DLD1 (cell line): ENCODE results near the gene CREB5.

Source experiments
- in situ Hi-C: cut with HindIII; loops from 2 replicates; pipeline ENCODE4 v1.10.0; 2017; ENCODE audit warnings: low sequenced_read_pairs

Gene CREB5

DNA sequence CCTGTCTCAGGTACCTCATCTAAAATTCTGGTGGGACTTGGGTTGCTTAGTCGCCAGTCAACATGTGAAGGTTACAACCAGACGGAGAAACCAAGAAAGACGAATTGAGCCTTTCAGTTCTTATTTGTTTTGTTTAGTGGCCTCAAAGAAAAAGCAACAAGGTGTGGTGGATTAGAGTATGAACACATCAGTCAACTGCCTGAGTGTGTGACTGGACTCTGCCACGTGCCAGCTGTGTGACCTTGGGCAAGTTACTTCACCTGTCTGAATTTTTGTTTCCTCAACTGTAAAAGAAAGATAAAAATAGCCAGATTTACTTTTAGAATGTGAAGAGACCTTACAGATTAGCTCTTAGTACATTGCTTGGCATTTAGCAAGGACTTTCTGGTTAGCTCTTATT lies 259.2 kb downstream of the CREB5 start:
- in situ Hi-C loops = no loop called here

DNA sequence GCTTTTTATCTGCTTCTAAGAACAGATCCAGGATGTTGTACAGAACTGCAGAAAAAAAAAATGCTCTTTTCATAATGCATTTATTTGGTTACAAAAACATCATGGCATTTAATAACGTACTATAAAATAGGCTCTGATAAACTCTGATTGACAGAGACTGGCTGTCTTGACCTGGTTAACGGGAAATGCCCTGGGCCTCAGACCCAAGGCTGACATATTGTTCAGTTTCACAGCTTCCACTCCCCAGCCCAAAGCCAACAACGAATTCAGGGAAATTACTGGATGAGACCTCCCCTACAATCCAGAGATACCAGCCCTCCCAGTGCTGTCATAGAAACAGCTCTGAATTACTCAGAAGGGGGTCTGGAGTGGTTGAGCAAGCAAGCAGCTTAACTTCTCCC lies 260.1 kb downstream of the CREB5 start:
- in situ Hi-C loops = no loop called here

GRCh38 chr7:28674359-28674782 lies 262.1 kb downstream of the CREB5 start:
- in situ Hi-C loops = no loop called here

GRCh38 chr7:28675429-28675828 lies 263.1 kb downstream of the CREB5 start:
- in situ Hi-C loops = no loop called here

DNA sequence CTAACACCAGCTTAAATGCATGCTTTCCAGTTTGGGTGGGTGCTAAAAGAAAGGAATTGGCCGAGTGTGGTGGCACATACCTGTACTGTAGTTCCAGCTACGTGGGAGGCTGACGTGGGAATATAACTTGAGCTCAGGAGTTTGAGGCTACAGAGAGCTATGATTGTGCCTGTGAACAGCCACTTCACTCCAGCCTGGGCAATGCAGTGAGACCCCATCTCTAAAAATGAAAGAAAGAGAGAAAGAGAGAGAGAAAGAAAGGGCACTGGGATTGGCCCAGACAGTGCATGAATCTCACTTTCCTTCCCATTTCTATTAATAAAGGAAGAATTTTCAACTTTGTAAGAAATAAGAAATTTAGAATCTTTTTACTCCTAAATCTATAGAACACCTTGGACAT lies 265.4 kb downstream of the CREB5 start:
- in situ Hi-C loops = no loop called here

DNA sequence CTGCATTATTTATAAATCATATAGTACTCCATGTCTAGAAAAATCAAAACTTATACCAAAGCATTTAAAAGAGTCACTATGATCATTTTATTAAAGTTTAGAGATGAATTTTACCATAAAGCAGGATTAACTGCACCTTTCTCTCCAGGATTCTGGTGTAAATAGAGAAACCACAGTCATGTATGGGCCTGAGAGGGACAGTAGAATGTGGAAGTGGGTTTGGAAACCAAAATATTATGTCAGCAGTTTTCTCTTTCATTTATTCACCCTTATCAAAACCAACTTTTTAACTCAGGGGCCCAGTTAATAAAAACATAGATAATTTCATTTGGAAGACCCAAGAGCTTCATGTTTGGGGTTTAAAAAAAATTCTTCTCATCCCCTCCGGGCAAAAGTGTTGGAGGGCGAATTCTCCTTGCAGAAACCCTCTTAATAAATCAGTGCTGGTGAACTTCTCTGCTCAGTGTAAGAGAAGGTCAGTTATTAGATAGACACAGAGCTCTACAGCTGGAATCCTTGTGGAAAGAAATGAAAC lies 266.2 kb downstream of the CREB5 start:
- in situ Hi-C loops = no loop called here

- in situ Hi-C loops = no loop called here
Observed at GRCh38 chr7:28681693-28682310, 269.5 kb downstream of the CREB5 start.

- in situ Hi-C loops = no loop called here
Observed at GRCh38 chr7:28682801-28683200, 270.5 kb downstream of the CREB5 start.

DNA sequence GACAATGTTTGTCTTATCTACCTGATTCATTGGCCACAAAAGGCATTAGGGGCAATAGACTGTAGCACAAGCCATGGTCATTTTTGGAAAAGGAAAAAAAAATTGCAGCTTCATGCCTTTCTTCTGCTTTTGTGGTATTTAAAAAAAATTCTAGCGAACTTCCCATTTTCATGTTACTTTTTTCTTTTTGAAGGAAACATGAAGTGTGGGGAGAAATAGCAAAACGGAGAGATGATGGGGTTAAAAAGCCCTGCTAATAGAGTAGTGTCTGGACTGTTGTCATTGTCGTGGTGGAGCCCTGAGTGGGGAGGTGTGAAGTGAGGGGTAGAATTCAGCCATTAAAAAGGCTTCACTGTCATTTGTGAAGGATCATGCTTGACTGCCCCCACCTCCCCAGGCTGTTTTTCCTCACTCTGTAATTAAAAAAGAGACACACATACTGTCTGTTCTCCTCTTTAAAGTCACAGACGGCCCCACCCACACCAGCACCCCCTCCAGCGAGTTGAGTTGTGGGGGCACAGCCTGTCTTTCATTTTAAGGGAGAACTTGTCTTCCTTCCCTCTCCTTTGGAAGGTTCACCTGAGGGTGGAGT lies 272.4 kb downstream of the CREB5 start:
- in situ Hi-C loops = no loop called here

- in situ Hi-C loops = no loop called here
Observed at GRCh38 chr7:28685242-28685643, 272.9 kb downstream of the CREB5 start.

GRCh38 chr7:28685644-28686417 lies 273.5 kb downstream of the CREB5 start:
- in situ Hi-C loops = no loop called here

- in situ Hi-C loops = no loop called here
Observed at GRCh38 chr7:28686418-28686800, 274.1 kb downstream of the CREB5 start.

- in situ Hi-C loops = no loop called here
Observed at GRCh38 chr7:28687537-28687936, 275.2 kb downstream of the CREB5 start.

- in situ Hi-C loops = no loop called here
Observed at GRCh38 chr7:28688174-28688573, 275.9 kb downstream of the CREB5 start.

DNA sequence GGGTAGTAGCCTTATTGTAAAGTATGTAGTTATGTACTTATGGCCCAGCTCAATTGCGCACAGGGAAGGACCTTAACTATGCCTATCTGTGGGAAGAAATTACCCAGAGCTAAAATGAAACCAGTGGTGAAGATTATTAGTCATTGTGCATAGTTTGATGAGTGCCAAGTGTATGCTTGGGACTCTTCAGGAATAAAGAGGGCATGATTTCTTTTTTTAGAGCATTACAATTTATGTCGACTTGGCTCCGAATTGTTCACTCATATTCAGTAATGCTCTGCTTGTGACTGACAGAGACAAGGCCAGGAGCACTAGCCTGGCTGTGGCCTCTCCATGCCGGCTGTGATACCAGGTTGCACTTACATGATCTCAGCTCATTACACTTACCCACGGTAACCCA lies 276.3 kb downstream of the CREB5 start:
- in situ Hi-C loops = no loop called here

DNA sequence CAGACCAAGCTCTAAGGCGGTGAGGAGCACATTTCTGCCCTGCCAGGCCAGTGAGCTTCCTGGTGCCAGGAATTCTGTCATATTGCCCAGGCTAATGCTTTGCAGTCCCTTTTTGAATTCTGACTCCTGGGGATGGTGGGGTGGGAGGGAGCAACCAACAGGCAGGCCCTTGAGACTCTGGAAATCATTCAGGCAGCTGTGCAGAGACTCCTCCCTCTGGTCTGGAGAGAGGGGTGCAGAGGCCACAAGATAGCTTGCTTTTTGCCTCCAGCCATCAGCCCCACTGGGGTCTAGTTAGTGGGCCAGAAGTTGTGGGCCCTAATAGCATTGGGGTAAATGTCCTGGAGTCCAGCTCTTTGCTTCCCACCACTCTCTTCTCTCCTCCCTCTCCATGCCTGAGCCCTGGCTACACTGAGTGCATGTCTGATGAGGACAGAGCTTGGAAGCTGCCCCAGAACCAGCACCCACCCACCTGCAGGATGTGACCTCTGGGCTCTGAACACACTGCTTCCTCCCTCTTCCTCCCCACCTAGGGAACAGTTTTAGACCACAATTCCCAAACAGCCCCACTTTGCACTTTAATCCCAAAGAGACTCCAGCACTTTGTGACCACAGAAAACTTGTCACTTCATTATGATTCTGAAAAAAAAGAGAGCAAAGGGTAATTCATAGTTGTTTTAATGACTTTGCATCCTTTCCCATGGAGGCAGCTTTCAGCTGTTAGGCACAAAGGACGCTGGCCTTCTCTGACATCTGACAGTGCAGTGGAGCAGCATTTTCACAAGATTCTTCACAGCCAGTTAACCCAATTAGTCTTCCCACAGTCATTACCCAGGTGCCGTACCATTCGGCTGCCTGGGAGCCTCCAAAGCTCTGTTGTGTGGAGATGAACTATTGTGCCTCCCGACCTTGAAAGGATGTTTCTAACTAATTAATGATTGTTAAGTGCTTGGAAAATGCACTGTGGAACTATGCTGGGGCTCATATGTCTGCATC lies 283.3 kb downstream of the CREB5 start:
- in situ Hi-C loops = no loop called here

DNA sequence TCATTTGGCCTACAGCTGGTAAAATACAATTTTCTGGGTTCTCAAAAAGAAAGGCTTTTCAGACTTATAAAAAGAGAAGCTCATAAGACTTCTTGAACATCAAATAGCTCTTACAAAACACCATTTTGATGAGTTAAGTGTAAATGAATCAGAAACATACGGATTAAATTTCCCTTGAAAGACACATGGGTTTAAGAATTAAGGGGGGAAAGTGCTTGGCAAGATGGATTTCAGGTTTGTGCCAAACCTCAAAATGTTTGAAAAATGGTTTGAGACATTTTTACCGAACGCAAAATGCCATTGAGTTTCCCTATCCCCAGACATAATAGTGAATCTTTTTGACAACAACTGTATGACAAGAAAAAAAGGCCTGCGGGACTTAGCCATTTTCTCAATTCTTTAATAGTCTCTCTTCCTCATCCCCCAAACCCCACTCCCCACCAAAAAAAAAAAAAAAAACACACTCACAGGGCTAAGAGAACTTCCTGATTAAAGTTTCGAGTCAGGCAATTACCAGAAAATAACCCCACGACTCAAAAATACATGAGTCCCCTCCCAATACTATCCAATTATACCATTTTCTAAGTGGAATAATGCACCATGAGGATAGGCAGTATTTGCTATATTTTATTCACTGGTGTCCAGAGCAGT lies 285.7 kb downstream of the CREB5 start:
- in situ Hi-C loops = no loop called here

GRCh38 chr7:28698840-28699239 lies 286.5 kb downstream of the CREB5 start:
- in situ Hi-C loops = no loop called here

GRCh38 chr7:28700096-28700495 lies 287.8 kb downstream of the CREB5 start:
- in situ Hi-C loops = no loop called here

DNA sequence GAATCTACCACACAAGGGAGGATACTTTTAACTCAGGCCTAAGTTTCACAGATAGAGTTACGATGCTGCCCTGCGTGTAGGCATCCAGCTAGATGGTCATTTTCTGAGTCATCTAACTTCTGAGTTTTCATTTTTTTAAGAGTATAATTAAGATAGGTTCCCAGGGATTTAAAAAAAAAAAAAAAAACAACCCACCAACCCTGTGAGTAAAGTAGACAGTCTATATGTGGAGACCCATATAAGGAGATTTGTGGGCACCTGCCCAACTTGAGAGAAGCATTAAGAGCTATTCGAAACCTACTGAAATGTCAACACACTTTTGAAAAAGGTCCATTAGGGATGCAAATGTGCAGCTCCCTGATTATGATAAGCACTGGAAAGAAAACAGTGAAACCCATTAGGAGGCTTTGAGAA lies 288.5 kb downstream of the CREB5 start:
- in situ Hi-C loops = no loop called here
